ENCODE measurements around the gene KCTD5.

KCTD5 gene

DNA sequence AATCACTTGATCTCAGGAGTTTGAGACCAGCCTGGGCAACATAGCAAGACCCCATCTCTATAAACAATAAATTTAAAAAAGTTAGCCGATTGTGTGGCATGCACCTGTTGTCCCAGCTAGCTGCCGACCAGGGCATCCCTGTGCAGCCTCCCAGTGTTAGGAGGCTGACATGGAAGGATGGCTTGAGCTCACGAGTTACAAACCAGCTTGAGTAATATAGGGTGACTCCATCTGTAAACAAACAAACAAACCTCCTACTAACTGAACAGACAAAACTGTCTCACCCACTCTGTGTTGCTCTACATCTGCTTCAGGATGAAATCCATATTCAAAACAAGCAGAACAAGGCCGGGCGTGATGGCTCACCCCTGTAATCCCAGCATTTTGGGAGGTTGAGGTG is 44.6 kb downstream of the KCTD5 start:
- DNase-seq (ENCODE audit: low spot score), result no peak

DNA sequence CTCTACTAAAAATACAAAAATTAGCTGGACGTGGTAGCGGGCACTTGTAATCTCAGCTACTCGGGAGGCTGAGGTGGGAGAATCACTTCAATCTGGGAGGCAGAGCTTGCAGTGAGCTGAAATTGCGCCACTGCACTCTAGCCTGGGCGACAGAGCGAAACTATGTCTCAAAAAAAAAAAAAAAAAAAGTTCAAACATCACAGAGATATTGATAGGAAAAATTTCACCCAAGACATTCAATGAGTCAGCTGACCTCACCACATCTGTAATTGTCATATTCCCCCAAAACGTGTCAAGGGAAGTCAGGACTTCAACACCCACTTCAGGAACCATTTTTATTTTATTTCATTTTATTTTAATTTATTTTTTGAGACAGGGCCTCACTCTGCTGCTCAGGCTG is 45.7 kb downstream of the KCTD5 start:
- no peak for DNase-seq (ENCODE audit: low spot score)

DNA sequence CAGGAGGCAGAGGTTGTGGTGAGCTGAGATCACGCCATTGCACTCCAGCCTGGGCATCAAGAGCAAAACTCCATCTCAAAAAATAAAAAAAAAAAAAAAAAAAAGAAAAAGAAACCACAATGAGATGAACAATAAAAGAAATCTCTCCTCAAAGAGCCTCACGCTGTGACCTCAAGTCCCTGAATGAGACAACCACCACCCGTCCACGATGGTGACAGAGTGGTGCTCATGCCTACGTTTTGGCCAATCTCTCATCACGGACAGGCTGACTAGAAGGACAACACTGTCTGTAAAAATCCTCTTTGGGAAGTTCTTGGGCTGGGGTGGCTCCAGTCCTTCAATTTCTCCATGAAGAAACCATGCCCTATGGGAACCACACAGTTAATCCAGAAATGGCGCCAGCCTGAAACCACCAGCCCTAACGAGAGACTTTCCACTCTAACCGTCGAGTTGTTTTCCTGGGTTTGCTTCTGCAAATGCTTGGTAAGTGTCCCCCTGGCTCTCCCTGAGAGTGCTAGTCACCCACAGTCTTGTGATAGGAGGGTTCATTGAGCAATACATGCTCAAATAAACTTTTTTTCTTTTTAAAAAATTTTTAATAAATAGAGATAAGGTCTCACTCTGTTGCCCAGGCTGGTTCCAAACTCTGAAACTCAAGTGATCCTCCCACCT is 52.7 kb downstream of the KCTD5 start:
- no peak for DNase-seq (ENCODE audit: low spot score)

DNA sequence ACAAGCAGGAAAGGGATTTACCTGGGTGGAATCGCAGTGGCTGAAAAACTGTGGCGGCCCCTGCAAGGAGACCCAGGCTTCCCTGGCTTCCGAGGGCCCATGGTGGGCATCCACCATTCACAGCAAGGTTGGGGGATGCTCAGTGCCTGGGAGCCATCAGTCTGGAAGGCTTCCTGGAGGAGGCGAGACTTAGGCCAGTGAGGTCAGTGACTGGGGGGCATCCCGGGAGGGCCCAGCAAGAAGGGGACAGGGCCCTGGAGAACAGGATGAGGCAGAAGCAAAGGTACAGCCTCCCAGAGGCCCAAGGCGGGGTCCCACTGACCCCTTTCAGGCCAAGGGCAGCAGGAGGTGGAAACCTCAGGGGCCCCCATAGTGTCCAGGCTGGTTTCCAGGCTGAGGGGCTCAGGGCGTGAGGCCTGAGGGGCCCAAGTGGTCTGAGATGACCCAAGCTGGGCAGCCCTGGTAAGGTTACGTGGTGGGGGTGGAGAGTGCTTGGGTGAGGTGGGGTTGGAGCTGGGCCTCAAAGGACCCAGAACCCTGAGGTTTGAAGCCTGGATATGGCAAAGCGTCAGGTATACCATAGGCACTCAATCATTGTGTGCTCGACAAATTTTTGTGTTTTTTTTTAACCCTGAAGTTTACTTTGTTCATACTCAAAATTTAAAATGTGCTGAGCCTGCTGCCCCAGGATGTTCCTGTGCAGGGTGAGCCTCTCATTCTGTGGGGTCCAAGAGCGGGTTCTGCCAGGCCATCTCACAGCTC is 54.3 kb downstream of the KCTD5 start:
- DNase-seq (ENCODE audit: low spot score), result no peak

DNA sequence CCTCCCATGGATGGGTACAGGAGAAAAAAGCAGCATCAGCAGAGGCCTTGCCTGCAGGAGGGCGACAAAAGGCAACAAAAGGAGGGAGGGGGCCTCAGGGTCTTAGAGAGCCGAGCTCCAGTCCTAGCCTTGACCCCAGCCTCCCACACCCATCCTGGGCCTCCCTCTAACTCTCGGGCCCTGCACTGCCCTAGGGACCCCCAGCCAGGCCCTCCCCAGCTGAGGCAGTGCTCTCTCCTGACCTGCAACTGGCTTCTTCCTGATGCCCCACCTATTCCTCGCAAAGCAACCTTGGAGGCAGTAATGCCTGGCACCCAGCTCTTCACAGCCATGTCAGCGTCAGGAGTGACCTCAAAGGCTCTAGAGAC is 54.9 kb downstream of the KCTD5 start:
- no peak for DNase-seq (ENCODE audit: low spot score)

DNA sequence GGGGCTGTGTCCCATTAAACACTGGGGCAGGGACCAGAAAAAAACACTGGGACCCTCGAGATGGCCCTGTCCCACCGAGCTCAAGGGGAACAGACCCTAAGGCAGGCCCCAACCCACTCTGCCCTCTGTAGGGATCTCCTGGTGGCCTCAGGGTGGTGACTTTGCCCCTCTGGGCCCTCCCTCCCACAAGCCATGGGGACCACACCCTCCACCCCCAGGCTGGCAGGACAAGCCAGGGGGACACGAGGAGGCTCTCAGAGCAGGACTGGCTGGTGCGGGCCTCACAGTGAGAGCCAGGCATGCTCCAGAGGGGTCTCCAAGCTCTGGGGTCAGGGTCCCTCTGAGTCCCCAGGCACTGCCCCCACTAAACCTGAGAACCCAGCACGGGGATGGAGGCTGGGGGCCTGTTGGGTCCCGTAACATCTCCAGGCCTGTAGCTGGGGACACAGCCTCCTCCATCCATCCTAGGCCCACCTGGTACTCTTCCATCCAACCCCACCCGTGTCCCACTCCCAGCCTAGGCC is 55.6 kb downstream of the KCTD5 start:
- DNase-seq (ENCODE audit: low spot score), result no peak

DNA sequence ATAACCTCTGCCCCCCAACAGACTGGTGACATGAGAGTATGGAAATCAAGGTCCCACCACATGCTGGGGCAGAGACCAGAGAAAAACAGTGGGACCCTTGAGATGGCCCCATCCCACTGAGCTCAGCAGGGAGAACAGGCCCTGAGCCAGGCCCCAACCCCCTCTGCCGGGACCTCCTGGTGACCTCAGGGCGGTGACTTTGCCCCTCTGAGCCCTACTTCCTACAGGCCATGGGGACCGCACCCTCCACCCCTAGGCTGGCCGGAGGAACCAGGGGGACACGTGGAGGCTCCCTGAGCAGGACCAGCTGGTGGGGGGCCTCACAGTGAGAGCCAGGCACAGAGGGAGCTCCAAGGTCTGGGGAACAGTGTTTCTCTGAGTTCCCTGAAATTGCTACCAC is 56.3 kb downstream of the KCTD5 start:
- DNase-seq (ENCODE audit: low spot score), result no peak

DNA sequence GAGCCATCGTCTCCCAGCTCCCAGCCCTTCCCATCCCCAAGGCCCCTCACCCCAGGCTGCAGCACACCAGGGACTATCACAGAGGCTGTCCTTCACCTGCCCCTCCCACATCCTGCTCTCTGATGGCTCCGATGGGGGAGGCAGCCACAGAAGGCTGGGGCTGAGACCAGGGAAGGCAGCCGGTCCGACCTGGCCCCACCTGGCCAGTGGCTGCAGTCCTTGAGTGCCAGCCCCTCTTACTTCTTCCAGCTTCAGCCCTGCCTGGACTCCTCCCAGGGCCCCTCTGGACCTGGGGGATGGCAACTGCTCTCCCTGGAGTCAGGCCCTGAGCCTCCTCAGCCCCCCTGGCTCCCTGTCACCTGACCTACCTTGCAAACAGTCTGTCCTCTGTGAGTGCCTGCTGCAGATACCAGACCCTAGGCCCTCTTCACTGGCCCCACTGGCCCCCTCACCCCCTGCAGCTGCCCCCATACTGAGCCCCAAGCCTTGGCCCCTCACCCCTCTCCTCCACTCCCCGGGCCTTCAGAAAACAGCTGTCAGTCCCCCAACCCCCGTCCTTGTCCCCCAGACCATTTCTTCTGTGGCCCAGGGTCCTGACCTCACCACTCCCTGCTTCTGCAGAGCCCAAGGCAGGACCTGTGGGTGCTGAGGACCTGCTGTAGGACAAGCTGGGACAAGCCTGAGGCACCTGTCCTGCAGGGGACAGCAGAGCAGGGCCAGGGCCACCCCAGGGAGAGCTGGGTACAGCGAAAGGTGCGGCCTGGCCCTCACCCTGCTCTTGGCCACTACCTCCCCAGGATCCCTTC is 57.5 kb downstream of the KCTD5 start:
- no peak for DNase-seq (ENCODE audit: low spot score)

DNA sequence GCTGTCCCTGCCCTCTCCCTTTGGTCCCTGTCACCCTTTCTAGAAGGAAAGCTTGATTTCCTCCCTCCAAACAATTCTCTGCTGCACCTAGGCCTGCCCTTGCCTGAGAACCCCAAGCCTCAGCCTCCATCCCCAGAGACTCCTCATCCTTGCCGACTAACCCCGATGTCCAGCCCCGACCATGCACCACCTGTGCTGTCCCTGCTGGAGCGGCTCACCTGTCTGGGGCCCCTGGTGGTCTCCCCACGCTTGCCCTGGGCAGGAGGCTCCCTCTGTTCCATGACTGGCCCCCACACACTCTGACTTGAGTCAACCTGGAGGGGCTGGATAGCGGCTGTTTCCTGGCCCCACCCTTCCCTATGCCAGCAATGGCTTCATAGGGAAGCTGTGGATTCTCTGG is 58.2 kb downstream of the KCTD5 start:
- DNase-seq (ENCODE audit: low spot score), result no peak

DNA sequence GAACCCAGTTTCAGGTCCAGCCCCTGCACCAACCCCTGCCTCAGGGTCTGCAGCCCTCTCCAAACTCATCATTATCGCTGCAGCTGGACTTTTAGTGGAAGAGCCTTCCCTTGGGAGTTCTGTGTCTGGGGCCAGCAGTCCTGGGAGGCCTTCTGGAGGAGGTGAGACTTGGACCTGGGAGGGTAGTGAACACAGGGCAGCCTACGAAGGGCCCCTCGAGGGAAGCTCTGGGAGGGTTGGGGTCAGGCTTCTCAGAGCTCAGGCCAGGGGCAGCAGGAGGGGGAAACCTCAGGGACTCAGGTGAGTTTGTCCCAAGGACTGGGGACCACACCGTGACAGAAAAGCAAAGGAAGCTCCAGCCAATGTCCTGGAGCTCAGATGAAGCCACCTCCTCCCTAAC is 58.8 kb downstream of the KCTD5 start:
- DNase-seq (ENCODE audit: low spot score), result no peak

DNA sequence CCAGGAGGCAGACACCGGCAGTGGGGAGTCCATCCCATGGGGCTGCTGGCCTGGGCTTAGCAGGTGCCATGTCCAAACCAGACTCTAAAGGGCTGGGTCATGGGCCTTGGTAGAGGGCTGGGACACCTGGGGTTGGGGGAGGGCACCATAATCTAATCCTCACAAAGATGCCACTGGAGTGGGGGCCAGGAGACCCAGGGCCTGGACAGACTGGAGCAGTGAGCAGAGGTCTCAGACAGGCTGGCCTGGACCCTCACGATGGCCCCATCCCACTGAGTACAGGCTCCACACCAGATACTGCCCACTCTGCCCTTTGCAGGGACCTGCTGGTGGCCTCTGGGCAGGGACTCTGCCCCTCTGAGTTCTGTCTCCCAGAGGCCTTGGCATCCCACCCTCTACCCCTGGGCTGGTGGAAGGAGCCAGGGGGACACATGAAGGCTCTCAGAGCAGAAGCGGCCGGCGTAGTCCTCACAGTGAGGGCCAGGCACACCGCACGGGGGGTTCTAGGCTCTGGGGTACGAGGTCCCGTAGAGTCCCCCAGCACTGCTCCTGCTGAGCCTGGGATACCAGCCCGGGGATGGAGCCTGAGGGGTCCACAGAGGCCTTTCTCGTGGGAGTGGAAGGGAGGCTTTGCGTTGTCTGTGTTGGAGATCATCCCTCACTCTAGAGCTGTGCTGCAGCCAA is 60.1 kb downstream of the KCTD5 start:
- no peak for DNase-seq (ENCODE audit: low spot score)

DNA sequence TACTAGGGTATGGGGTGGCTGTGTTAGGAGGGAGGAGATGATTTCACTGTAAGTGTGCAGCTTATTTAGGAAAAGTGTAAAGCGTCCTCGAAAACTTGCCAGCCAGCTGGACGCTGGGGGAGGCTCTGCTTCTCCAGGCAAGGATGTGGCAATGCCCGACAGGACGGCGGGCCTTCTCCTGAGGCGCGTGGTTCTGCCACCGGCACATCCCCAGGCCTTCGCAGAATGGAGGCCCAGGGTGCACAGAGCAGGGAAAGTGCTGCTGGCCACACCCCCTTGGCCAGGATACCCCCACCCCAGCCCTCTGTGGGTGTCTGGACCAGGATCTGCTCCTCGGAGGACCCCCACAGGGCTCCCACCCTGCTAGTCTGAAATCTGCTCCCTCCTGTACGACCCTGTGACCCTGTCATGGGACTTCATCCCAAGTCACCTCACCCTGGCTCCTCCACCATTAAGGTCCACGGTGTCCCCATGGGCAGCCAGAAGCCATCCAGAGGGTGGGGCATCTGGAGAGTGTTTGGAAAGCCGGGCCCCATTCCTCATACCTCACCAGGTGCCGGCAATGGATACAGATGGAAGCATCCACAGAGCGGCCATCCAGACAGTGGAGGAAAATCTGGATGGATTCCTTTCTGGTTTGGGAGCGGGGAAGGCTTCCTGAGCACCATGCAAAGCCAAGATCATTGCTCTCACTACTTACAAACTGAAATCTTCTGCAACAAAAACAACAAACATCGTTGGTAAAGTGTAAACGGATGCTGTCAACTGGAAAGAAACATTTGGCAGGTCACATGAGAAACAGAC is 60.9 kb downstream of the KCTD5 start:
- no peak for DNase-seq (ENCODE audit: low spot score)

DNA sequence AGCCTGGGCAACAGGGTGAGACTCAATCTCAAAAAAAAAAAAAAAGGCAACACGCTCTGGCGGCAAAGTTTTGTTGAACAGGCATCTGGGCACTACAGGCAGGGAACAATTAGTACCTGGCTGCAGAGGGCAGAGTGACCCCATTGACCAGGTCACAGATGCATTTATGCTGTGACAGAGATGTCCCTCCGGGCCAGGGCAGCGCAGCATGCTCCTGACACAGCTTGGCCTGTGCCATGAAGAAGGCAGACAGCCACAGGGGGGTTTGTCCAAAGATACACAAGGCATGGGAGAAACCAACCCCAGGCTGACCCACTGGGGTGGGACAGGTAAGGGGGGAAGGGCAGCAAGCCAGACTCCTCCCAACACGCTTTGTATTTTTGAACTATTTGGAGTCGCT is 62.4 kb downstream of the KCTD5 start:
- DNase-seq (ENCODE audit: low spot score), result no peak

DNA sequence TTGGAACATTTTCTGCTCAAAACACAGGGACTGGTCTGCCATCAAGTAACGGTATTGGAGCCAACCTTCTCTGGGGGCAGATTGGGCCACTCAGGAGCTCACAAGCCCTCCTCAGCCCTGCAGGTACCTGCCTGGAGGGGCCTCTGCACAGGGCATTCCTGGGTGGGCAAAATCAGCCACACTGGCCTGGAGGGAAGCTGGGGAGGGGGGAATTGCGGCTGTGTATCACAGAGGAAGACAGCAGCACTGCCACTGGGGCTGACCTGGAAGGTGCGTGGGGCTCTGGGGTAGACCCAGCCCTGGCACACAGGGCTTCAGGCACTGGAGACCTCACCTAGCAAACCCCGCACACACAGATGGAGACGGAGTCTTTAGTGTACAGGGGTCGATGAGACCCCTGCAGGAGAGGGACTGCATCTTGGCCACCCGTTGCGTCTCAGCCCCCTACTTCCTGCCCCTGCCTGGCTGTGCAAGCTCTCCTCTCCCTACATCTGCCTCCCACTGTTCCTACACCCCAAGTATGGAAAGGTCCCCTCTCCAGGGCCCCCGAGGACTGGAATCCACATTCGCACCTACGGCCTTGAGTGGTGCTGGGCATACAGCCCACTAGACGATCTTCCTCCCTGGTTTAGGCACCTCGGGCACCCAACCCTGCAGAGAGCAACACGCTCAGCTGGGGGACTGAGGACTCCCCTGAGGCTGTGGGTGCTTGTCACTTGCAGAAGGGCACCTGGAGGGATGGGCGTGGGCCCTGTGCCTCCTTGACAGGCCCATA is 63.0 kb downstream of the KCTD5 start:
- DNase-seq (ENCODE audit: low spot score), result no peak

DNA sequence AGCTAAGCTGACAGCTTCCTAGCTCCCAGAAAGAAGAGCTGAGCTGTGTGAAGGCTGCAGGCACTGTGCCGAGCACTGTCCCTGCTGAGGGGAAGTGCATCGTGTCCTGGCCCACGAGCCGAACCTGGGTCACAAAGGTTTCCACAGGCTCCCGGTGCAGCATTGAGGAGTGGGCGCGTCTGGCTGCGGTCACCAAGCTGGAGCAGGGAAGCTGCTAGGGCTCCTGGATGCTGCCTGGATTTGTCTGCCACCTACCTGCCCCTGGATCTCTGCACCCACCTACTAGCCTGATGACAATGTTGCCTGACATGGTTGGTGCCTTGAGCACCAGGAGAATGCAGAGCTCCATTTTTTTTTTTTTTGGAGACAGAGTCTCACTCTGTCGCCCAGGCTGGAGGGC is 63.6 kb downstream of the KCTD5 start:
- no peak for DNase-seq (ENCODE audit: low spot score)

DNA sequence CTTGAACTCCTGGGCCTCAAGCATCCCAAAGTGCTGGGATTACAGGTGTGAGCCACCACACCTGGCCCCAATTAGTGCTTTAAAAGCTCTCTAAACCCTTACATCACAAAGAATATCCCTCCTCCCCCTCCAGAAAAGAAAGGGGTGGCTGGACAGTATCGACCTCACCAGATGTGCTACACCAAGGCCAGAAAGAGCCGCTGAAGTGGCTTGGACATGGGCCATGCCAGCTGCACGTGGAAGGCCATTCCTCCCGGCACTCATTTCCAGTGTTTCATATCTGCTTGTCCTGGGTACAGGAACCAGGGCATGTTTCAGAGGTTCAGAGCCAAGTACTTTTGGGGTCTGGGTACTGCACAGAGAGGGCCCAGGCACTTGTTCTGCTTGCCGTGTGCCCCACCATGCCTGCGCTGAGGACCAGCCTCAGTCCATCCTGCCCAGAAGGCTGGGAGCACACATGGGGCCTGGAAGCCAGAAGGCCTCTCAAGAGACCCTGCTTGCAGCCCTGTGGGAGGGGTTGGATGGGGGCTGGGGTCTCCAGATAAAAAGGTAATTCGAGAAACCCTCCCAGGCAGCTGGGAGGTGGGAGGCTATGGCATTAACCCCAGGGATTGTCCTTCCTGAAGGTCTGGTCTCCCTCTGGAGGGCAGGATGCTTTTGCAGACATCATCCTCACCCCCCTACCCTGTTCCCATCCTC is 66.6 kb downstream of the KCTD5 start:
- no peak for DNase-seq (ENCODE audit: low spot score)

DNA sequence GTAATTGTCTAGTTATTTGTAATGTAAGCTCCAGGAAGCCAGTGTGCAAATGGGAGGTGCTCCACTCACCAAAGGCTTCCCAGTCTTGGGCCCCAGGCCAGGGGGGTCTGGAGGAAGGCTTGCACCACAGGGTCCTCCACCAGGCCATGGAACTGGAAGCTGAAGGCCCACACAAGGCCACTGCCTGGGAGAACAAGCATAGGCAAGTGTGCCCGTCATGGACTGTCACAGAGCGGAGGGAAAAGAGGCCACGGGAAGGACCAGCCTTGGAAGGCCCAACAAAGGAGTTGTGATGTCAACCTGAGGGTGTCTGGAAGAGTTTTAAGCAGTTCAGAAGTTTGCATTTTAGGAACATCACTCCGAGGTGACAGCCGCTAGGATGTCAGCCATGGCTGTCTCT is 67.2 kb downstream of the KCTD5 start:
- DNase-seq (ENCODE audit: low spot score), result no peak

DNA sequence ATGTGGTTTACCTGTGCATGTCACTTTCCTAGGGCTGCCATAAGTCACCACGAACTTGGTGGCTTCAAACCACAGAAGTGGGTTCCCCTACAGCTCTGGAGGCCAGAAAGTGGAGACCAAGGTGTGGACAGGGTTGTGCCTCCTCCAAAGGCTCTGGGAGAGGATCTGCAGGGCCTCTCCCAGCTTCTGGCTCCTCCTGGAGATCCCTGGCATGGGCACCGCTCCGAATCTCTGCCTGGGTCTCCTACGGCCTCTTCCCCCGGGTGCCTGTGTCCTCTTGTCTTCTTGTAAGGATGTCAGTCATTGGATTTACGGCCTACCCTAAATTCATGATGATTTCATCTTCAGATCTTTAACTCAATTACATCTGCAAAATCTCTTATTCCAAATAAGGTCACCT is 67.6 kb downstream of the KCTD5 start:
- DNase-seq (ENCODE audit: low spot score), result no peak

DNA sequence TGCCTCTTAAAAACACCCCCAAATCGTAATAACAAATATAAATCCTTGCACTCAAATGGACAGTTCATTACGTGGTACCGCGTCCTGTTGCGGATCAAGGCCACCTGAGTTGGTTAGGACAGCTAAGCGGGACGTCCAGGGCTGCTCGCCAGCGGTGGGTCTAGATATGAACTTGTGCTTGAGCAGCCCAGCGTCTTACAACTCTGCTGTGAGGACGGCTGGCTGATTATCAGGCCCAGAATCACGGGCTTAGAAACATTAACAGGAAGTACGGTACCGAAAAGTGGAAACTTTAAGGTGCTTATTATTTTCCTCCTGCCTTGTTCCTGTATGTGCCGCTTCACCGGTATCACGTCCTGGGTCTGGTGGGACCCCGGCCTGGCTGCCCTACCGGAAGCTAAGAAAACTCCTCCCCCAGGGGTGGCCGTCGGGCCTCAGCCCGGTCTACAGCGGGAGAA is 69.3 kb downstream of the KCTD5 start:
- no peak for DNase-seq (ENCODE audit: low spot score)

Data from left forelimb (tissue), 1 donor.